Uterus (tissue), 2 donors: ENCODE results near the gene HIP1R.

Experiments used
- POLR2A ChIP-seq, 2 donors: fragments of 450-650 bp; IDR thresholded peaks; one replicate each; pipeline ENCODE4 v1.6.1; 2016; ENCODE audit warnings: antibody characterized with exemption in 2 of 2, mild to moderate bottlenecking in 1 of 2, moderate library complexity in 1 of 2
- TF ChIP-seq, protein P1 (sequence below), 4 experiments: fragments of 200-600 bp in 2 of 4; fragments of 450-650 bp in 2 of 4; sonication (generic) in 2 of 4; IDR thresholded peaks; one replicate each; pipeline ENCODE4 v1.5.1; 2016 to 2019; ENCODE audit warnings: antibody characterized with exemption in 4 of 4, mild to moderate bottlenecking in 2 of 4, moderate library complexity in 1 of 4

DNA sequence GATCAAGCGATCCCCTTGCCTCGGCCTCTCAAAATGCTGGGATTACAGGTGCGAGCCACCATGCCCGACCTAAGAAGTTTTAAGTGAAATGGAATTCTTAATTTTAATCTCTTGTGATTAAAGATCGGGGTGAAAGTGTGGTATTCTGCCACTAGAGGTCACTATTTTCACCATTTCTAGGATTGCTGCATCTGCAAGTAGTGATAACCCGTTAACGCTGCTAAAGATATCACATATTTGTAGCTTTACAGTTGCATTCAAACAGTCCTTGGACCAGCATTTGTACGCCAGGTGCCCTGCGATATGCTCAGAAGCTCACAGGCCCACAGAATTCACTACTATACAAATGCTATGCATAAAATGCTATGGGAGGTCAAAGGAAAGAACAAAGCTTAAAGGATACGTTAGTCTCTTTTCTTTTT is 41.6 kb upstream of the HIP1R start:
- no peak for TF ChIP-seq POLR2A (IDR thresholded peaks at IDR 0.05)
- TF ChIP-seq, protein P1, sequence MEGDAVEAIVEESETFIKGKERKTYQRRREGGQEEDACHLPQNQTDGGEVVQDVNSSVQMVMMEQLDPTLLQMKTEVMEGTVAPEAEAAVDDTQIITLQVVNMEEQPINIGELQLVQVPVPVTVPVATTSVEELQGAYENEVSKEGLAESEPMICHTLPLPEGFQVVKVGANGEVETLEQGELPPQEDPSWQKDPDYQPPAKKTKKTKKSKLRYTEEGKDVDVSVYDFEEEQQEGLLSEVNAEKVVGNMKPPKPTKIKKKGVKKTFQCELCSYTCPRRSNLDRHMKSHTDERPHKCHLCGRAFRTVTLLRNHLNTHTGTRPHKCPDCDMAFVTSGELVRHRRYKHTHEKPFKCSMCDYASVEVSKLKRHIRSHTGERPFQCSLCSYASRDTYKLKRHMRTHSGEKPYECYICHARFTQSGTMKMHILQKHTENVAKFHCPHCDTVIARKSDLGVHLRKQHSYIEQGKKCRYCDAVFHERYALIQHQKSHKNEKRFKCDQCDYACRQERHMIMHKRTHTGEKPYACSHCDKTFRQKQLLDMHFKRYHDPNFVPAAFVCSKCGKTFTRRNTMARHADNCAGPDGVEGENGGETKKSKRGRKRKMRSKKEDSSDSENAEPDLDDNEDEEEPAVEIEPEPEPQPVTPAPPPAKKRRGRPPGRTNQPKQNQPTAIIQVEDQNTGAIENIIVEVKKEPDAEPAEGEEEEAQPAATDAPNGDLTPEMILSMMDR (IDR thresholded peaks at IDR 0.05), result peak; percentile 58 to 72 (median 62)
